ENCODE results near the gene AACS. TPM values are rescaled to one million over a fixed set of nuclear protein-coding genes. Genes with fewer than 3 reads are reported as not detected.

AACS gene
- total and polyA plus RNA-seq, 2 experiments from 2014 or later = 24.2 to 33.2 TPM

GRCh38 chr12:125070112-125070511 lies 4.9 kb downstream of the AACS start:
- peaks cover 4% of the 10 kb centered on the region for H3K4me1 ChIP-seq (ENCODE audit: insufficient read depth)
- H2AFZ ChIP-seq = no peak overlapping the region
- no peaks in the 10 kb centered on the region for H3K27me3 ChIP-seq
- H3K36me3 ChIP-seq (replicated peaks; ENCODE audit: insufficient read depth, low read depth) = no peaks in the 10 kb centered on the region
- peaks cover 39% of the 10 kb centered on the region for H3K79me2 ChIP-seq
- peaks cover 5% of the 10 kb centered on the region for H4K20me1 ChIP-seq (ENCODE audit: insufficient read depth, poor library complexity, severe bottlenecking)
- TF ChIP-seq CTCF (IDR thresholded peaks at IDR 0.05; ENCODE audit: poor library complexity) (peak; percentile 30), EZH2 (IDR thresholded peaks at IDR 0.05; ENCODE audit: borderline replicate concordance) (no peak)
- no peaks in the 10 kb centered on the region for H3K9me3 ChIP-seq (ENCODE audit: low read depth)
- no peak overlapping the region for H3K27ac ChIP-seq
- no peak for DNase-seq (ENCODE audit: low spot score)
- H3K4me3 ChIP-seq = no peak overlapping the region
- 70% methylated on average over 6 of the region's 6 CpGs for WGBS (ENCODE audit: low lambda C conversion rate, missing lambda C conversion rate)
- H3K9me2 ChIP-seq (replicated peaks; ENCODE audit: insufficient read depth) = no peaks in the 10 kb centered on the region
- H3K4me2 ChIP-seq = no peak overlapping the region

GRCh38 chr12:125070661-125071390 lies 5.6 kb downstream of the AACS start:
- Histone ChIP-seq H2AFZ (no peak overlapping the region), H3K4me3 (no peak overlapping the region), H4K20me1 (ENCODE audit: insufficient read depth, poor library complexity, severe bottlenecking) (peaks cover 5% of the 10 kb centered on the region), H3K9me2 (replicated peaks; ENCODE audit: insufficient read depth) (no peaks in the 10 kb centered on the region), H3K9me3 (ENCODE audit: low read depth) (no peaks in the 10 kb centered on the region), H3K4me2 (no peak overlapping the region), H3K27ac (no peak overlapping the region), H3K36me3 (replicated peaks; ENCODE audit: insufficient read depth, low read depth) (no peaks in the 10 kb centered on the region), H3K4me1 (ENCODE audit: insufficient read depth) (peaks cover 2% of the 10 kb centered on the region), H3K27me3 (no peaks in the 10 kb centered on the region), H3K79me2 (peaks cover 35% of the 10 kb centered on the region)
- WGBS (ENCODE audit: low lambda C conversion rate, missing lambda C conversion rate) = 96% methylated on average over 11 of the region's 11 CpGs
- no peak for TF ChIP-seq EZH2 (IDR thresholded peaks at IDR 0.05; ENCODE audit: borderline replicate concordance)
- TF ChIP-seq EZH2phosphoT487 (IDR thresholded peaks at IDR 0.05; ENCODE audit: low read depth, severe bottlenecking, unreplicated experiment) = no peak
- no peak for TF ChIP-seq CTCF (IDR thresholded peaks at IDR 0.05; ENCODE audit: poor library complexity)
- DNase-seq (ENCODE audit: low spot score) = no peak

GRCh38 chr12:125071456-125071855 lies 6.2 kb downstream of the AACS start:
- Histone ChIP-seq H3K36me3 (replicated peaks; ENCODE audit: insufficient read depth, low read depth) (no peaks in the 10 kb centered on the region), H3K9me2 (replicated peaks; ENCODE audit: insufficient read depth) (no peaks in the 10 kb centered on the region), H3K4me3 (no peak overlapping the region), H2AFZ (no peak overlapping the region), H3K79me2 (peaks cover 30% of the 10 kb centered on the region), H3K4me2 (no peak overlapping the region), H3K27ac (no peak overlapping the region), H3K27me3 (no peaks in the 10 kb centered on the region), H3K9me3 (ENCODE audit: low read depth) (no peaks in the 10 kb centered on the region), H4K20me1 (ENCODE audit: insufficient read depth, poor library complexity, severe bottlenecking) (peaks cover 5% of the 10 kb centered on the region), H3K4me1 (ENCODE audit: insufficient read depth) (no peaks in the 10 kb centered on the region)
- 93% methylated on average over 12 of the region's 12 CpGs for WGBS (ENCODE audit: low lambda C conversion rate, missing lambda C conversion rate)
- no peak for DNase-seq (ENCODE audit: low spot score)
- TF ChIP-seq EZH2 (IDR thresholded peaks at IDR 0.05; ENCODE audit: borderline replicate concordance) (no peak), CTCF (IDR thresholded peaks at IDR 0.05; ENCODE audit: poor library complexity) (no peak), EZH2phosphoT487 (IDR thresholded peaks at IDR 0.05; ENCODE audit: low read depth, severe bottlenecking, unreplicated experiment) (no peak)

Data from hepatocyte (in vitro differentiated cells).